Rectal smooth muscle tissue (tissue), 1 donor: ENCODE data around the gene APOBEC3F.
A peak's percentile ranks its signal among the peaks of the same experiment; 100 is the strongest.
"Not testable (repeated sequence)": the region's sequence is repeated elsewhere in the genome, so short reads cannot be mapped to it uniquely, and the experiment has no call there.

ENCODE experiments used
- H3K27ac ChIP-seq: one replicate; pipeline ENCODE4 v1.7.0; 2013; ENCODE audit warnings: low read depth, low read length, inconsistent platforms
- H3K27me3 ChIP-seq: one replicate; pipeline ENCODE4 v1.7.0; 2013; ENCODE audit warnings: low read length; ENCODE audit not compliant: control insufficient read depth, insufficient read depth
- H3K36me3 ChIP-seq: one replicate; pipeline ENCODE4 v1.7.0; 2013; ENCODE audit warnings: low read length; ENCODE audit not compliant: control insufficient read depth, insufficient read depth
- H3K4me1 ChIP-seq: one replicate; pipeline ENCODE4 v1.7.0; 2013; ENCODE audit warnings: low read length; ENCODE audit not compliant: control insufficient read depth, insufficient read depth
- H3K4me3 ChIP-seq: one replicate; pipeline ENCODE4 v1.7.0; 2013; ENCODE audit warnings: low read length
- H3K9ac ChIP-seq: one replicate; pipeline ENCODE4 v1.7.0; 2013; ENCODE audit warnings: low read length

The APOBEC3F gene

DNA sequence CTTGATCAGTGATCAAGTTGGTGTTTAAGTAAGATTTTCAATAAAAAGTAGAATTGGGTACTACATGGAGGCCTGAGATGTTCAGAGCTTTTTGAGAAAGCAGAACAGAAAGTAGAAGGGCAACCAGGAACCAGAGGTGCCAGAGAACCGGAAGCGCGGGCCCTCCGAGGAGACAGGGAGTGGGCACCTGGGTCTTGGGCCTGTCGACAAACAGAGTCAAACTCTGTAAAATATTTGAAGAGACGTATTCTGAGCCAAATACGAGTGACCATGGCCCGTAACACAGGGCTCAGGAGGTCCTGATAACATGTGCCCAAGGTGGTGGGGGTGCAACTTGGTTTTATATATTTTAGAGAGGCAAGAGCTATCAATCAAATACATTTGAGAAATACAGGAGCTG lies 23.2 kb downstream of the APOBEC3F start:
- H3K27me3 ChIP-seq, H3K9ac ChIP-seq, H3K27ac ChIP-seq, H3K36me3 ChIP-seq, H3K4me1 ChIP-seq, H3K4me3 ChIP-seq: not testable (repeated sequence)

DNA sequence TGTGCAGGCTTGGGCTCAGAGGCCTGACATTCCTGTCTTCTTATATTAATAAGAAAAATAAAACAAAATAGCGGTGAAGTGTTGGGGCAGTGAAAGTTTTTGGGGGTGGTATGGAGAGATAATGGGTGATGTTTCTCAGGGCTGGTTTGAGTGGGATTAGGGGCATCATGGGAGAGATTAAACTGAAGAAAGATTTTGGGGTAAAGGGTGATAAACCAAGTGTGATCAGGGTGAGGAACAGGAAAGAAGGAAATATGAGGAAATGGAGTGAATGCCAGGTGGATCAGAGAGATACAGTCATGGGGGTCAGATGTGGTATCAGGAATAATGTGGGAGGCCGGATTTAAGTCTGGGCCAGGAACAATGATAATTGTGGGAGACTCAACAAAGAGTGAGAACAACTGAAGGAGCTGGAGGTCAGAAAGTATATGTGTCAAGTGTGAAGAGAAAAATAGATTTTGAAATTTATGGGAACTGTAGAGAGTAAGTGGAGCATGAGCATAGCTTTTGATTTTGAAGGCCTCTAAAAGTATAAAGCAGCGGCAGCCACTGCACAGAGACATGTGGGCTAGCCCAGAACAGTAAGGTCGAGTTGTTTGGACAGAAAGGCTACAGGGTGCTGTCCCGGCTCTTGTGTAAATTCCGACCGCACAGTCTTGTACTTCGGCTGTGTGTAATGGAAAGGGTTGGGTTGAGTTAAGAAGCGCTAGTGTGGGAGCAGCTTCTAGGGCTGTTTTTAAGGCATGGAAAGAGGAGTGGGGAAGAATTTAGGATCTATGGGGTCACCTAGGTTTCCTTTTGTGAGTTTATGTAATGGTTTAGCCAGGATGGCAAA lies 26.0 kb downstream of the APOBEC3F start:
- not testable (repeated sequence) for H3K27ac ChIP-seq, H3K9ac ChIP-seq, H3K4me3 ChIP-seq, H3K27me3 ChIP-seq, H3K36me3 ChIP-seq, H3K4me1 ChIP-seq

DNA sequence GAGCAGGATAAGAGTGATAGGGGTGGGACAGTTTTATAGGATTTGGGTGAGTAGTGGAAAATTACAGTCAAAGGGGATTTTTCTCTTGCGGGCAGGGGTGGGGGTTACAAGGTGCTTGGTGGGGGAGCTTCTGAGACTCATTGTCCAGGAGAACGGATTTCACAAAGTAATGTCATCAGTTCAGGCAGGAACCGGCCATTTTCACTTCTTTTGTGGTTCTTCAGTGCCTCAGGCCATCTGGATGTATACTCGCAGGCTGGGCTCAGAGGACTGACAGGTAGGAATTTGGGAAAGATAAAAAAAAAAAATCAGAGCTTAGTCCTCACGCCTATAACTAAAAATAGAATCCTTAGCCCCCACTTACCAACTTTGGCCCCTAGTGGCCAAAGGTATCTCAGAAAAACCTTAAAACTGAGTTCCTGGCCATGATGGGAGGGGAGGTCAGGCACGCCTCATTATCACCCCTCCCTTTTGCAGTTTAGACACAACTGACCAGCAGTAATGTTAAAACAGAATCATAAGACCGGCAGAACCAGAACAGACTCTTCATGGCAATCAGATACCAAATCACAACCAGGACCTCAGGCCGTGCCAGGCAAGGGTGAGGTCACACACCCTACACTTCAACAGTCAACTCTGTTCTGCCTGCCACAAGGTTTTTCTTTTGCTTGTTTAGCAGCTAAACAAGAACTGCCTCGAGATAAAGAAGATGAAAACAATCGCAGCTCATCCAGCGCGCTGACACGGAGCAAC lies 27.5 kb downstream of the APOBEC3F start:
- Histone ChIP-seq H3K36me3 (no peaks in the 10 kb centered on the region), H3K9ac (no peak overlapping the region), H3K27ac (no peak overlapping the region), H3K4me1 (no peaks in the 10 kb centered on the region), H3K4me3 (no peak overlapping the region), H3K27me3 (no peaks in the 10 kb centered on the region)

DNA sequence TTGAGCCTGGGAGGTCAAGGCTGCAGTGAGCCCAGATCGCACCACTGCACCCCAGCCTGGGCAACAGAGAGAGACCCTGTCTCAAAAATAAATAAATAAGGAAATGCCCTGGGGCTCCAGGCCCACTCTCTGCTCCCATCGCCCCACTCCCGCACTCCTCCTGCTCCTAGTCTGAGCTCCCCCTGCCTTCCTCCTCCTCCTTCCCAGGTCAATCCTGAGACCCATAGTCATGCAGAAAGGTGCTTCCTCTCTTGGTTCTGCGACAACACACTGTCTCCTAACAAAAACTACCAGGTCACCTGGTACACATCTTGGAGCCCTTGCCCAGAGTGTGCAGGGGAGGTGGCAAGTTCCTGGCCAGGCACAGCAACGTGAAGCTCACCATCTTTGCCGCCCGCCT lies 29.5 kb downstream of the APOBEC3F start:
- Histone ChIP-seq H3K9ac (no peak overlapping the region), H3K4me1 (no peaks in the 10 kb centered on the region), H3K36me3 (no peaks in the 10 kb centered on the region), H3K27ac (no peak overlapping the region), H3K27me3 (no peaks in the 10 kb centered on the region), H3K4me3 (no peak overlapping the region)

DNA sequence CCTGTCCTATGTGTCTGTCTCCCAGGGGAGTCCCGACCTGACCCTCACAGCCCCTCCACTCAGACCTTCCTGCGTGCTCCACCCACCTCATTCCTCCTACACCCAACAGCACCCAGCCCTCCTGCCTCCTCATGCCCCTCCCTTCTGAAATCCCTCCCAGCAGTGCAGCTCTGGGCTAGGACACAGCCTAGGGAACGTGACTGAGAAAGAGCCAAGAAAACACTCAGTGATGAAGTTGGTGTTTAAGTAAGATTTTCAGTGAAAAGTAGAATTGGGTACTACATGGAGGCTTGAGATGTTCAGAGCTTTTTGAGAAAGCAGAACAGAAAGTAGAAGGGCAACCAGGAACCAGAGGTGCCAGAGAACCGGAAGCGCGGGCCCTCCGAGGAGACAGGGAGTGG lies 31.9 kb downstream of the APOBEC3F start:
- not testable (repeated sequence) for H3K4me3 ChIP-seq, H3K9ac ChIP-seq, H3K27ac ChIP-seq, H3K36me3 ChIP-seq, H3K4me1 ChIP-seq, H3K27me3 ChIP-seq

DNA sequence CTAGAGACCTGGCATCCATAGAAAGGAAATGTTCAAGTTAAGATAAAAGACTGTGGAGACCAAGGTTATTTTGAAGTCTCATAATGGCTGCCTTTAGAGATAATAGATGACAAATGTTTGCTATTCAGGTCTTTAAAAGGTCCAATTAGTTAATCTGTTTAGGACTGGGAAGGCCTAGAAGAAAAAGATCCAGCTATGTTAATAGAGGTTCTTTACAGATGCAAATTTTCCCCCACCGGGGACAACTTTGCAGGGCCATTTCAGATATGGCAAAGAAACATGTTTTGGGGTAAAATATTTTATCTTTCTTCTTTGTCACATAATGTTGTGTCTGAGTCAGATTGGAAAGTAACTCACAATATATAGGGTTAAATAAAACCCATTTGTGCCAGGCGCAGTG lies 33.3 kb downstream of the APOBEC3F start:
- Histone ChIP-seq H3K4me3 (no peak overlapping the region), H3K36me3 (no peaks in the 10 kb centered on the region), H3K27ac (no peak overlapping the region)

DNA sequence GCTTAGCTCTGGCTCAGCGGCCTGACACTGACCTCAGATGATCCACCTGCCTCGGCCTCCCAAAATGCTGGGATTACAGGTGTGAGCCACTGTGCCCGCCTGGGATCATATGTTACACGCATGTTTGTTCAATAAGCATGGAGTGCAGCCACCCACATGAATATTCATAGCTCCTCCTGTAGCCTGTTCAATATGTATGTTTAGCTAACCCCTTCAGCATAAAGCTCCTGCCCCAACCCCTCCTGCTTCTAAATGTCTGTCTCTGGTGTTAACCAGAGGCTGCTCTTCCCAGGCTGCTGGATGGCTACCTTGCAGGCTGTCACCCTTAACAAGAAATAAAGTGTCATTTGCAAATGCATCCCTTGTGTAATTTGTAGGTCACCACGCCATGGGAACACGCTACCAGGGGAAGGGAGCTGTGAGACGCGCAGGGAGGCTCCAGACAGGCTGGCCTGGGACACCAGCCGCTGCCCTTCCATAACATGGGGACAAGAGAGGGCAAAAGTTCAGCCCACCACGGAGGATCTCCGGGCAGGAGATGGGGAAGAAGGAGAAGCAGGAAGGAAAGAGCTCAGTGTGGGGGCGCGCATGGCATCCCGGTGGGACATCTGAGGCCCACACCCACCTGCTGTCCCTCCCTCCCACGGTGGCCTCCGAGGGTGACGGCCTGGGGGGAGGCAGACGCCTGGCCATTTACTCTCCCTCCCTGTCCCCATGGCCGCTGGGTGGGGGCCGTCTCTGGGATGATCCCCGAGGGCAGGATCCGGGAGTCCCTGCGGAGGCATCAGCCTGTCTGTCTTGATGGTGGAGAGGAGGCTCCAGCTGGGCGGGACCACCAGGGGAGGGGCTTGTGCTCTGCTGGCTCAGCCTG lies 35.7 kb downstream of the APOBEC3F start:
- not testable (repeated sequence) for H3K27me3 ChIP-seq, H3K36me3 ChIP-seq, H3K27ac ChIP-seq, H3K4me1 ChIP-seq, H3K9ac ChIP-seq
- H3K4me3 ChIP-seq = peak overlapping the region; percentile 48

More for the DNA sequence above, 33.3 kb downstream of the APOBEC3F start:
- Histone ChIP-seq H3K27me3 (no peaks in the 10 kb centered on the region), H3K9ac (no peak overlapping the region), H3K4me1 (no peaks in the 10 kb centered on the region)

DNA sequence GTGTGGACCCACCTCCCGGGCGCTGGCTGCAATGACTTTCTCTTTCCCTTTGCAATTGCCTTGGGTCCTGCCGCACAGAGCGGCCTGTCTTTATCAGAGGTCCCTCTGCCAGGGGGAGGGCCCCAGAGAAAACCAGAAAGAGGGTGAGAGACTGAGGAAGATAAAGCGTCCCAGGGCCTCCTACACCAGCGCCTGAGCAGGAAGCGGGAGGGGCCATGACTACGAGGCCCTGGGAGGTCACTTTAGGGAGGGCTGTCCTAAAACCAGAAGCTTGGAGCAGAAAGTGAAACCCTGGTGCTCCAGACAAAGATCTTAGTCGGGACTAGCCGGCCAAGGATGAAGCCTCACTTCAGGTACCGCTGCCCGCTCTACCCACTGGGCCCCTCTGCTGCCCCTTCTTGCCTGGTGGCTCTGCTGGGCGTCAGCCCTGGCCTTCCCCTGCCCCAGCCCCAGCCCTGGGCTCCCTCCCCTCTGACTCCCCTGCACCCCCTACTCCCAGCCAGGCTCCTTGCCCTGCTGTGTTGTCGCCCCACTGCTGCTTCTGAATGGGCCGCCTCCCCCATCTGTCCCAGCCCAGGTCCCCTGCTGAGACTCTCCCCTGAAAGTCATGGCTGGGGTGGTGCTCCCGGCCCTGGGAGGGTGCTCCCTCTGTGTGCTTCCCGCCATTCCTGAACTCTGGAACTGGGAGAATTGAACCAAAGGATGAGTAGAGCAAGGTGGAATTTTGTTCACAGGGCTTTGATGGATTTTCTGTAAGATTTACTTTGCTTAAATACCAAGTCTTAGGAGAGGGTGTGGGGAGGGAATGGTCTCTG lies 36.6 kb downstream of the APOBEC3F start, which contains the start of gene APOBEC3G:
APOBEC3G (plus strand) TSS at position 250 of the 815 bp plus-strand sequence; CDS start at position 337, 87 bp downstream.
- H3K27ac ChIP-seq = peak within 1 kb of the TSS; percentile 38
- H3K4me3 ChIP-seq = peak within 1 kb of the TSS; percentile 54
- not testable (repeated sequence) for H3K36me3 ChIP-seq, H3K4me1 ChIP-seq, H3K27me3 ChIP-seq, H3K9ac ChIP-seq

DNA sequence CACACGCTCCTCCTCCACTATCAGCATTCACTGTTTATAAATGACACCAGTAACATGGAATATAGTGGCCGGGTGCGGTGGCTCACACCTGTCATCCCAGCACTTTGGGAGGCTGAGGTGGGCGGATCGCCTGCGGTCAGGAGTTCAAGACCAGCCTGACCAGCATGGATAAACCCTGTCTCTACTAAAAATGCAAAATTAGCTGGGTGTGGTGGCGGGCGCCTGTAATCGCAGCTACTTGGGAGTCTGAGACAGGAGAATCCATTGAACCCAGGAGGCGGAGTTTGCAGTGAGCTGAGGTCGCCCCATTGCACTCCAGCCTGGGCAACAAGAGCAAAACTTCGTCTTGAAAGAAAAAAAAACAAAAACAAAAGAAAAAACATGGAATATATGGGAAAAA lies 37.2 kb downstream of the APOBEC3F start:
- H3K27me3 ChIP-seq, H3K4me3 ChIP-seq, H3K4me1 ChIP-seq, H3K36me3 ChIP-seq, H3K27ac ChIP-seq, H3K9ac ChIP-seq: not testable (repeated sequence)

DNA sequence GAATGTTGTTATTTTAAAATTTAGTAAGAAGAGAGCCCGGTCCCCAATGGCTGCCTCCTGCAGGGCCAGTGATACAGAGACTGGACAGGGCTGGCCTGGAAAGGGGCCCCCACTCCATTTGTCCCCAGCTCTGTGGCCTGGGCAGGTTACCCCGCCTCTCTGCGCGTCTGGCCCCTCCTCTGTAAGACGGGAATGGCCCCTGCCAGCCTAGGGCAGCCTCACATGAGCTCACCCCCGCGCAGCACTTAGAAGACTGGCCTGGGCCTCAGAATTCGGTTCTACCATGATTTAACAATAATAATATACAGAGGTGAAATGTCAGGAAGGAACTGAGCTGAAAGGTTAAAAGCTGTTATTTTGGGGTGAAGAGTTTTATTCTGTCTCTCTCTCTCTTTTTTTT lies 37.7 kb downstream of the APOBEC3F start:
- no peak overlapping the region for H3K9ac ChIP-seq

DNA sequence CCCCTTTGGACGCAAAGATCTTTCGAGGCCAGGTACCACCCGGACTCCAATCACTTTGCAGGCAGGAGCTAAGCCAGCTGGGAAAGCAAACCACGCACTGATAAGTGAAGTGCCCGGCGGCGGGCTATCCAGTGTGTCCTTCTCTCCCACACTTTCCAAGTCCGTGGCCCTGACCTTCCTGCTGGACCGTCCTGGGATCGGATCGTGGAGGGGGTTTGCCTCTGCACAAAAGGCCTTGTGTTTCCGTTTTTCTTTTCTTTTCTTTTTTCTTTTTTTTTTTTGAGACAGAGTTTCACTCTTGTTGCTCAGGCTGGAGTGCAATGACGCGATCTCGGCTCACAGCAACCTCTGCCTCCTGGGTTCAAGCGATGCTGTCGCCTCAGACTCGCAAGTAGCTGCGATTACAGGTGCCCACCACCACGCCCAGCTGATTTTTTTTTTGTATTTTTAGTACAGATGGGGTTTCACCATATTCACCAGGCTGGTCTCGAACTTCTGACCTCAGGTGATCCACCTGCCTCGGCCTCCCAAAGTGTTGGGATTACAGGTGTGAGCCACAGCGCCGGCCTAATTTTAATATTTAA lies 38.5 kb downstream of the APOBEC3F start:
- not testable (repeated sequence) for H3K9ac ChIP-seq, H3K36me3 ChIP-seq, H3K27me3 ChIP-seq, H3K27ac ChIP-seq, H3K4me3 ChIP-seq, H3K4me1 ChIP-seq

More for the DNA sequence above, 37.7 kb downstream of the APOBEC3F start:
- no peak overlapping the region for H3K27ac ChIP-seq
- H3K27me3 ChIP-seq = no peaks in the 10 kb centered on the region
- no peak overlapping the region for H3K4me3 ChIP-seq
- H3K36me3 ChIP-seq = no peaks in the 10 kb centered on the region
- H3K4me1 ChIP-seq = no peaks in the 10 kb centered on the region
